ENCODE data around the gene OOSP4B.

- TF ChIP-seq CTCF (IDR thresholded peaks at IDR 0.05) = no peak
- TF ChIP-seq POLR2A (IDR thresholded peaks at IDR 0.05) = no peak
Observed at GRCh38 chr11:59973097-59973496, 43.9 kb upstream of the OOSP4B start.
